Caco-2 (cell line): ENCODE measurements around the gene CDC16. TPM values are rescaled to one million over a fixed set of nuclear protein-coding genes. Genes with fewer than 3 reads are reported as not detected.
"Not testable (repeated sequence)": the region's sequence is repeated elsewhere in the genome, so short reads cannot be mapped to it uniquely, and the experiment has no call there.

Experiments
- BruUV-seq: library from RNA; stranded (reverse); fragments of 400-500 nt; replicated peaks from 2 replicates; lab custom pipeline; 2021; lab: Mats Ljungman, UMichigan
- CTCF ChIA-PET: fragments of 300-600 bp; sonication (Branson Sonifier 250); formaldehyde crosslinking; loops from one replicate; lab custom pipeline; 2022; ENCODE audit warnings: antibody characterized with exemption; lab: Charles Lee
- POLR2A ChIA-PET: fragments of 300-600 bp; sonication (Branson Sonifier 250); formaldehyde crosslinking; loops from one replicate; lab custom pipeline; 2022; ENCODE audit warnings: antibody characterized with exemption; lab: Charles Lee
- DNase-seq, 2 experiments: peaks; one replicate each; pipeline versions ENCODE4 v3.0.0 to v3.0.0-alpha.2; 2020 to 2022
- H3K27me3 ChIP-seq: replicated peaks from 2 replicates; pipeline ENCODE4 v1.6.0; 2011; ENCODE audit warnings: low read length; ENCODE audit not compliant: control insufficient read depth, insufficient read depth
- H3K36me3 ChIP-seq: 2 replicates; pipeline ENCODE4 v1.5.1; 2011; ENCODE audit warnings: low read length; ENCODE audit not compliant: control insufficient read depth, insufficient read depth
- H3K4me1 ChIP-seq: fragments of 250-450 bp; sonication (Bioruptor Pico); 2 replicates; pipeline ENCODE4 v1.5.1; 2020; ENCODE audit warnings: mild to moderate bottlenecking
- H3K4me3 ChIP-seq: 2 replicates; pipeline ENCODE4 v1.5.1; 2011; ENCODE audit warnings: low read depth, mild to moderate bottlenecking, control low read depth, low read length
- H3K9me3 ChIP-seq: fragments of 250-450 bp; sonication (Bioruptor Pico); 2 replicates; pipeline ENCODE4 v1.5.1; 2020; ENCODE audit warnings: mild to moderate bottlenecking, moderate library complexity
- H3K27ac Mint-ChIP-seq: one replicate; pipeline ENCODE4 v1.8.0; 2022; ENCODE audit warnings: mixed read lengths; ENCODE audit not compliant: unreplicated experiment
- H3K27me3 Mint-ChIP-seq: one replicate; pipeline ENCODE4 v1.8.0; 2022; ENCODE audit warnings: mixed read lengths; ENCODE audit not compliant: insufficient read depth, unreplicated experiment
- H3K36me3 Mint-ChIP-seq: one replicate; pipeline ENCODE4 v1.8.0; 2022; ENCODE audit warnings: mild to moderate bottlenecking, mixed read lengths; ENCODE audit not compliant: insufficient read depth, unreplicated experiment
- H3K4me1 Mint-ChIP-seq: one replicate; pipeline ENCODE4 v1.8.0; 2022; ENCODE audit warnings: low read depth, mixed read lengths; ENCODE audit not compliant: unreplicated experiment
- H3K4me3 Mint-ChIP-seq: one replicate; pipeline ENCODE4 v1.8.0; 2022; ENCODE audit warnings: mild to moderate bottlenecking, moderate library complexity, mixed read lengths; ENCODE audit not compliant: unreplicated experiment
- H3K9me3 Mint-ChIP-seq: one replicate; pipeline ENCODE4 v1.8.0; 2022; ENCODE audit warnings: mixed read lengths; ENCODE audit not compliant: unreplicated experiment
- intact Hi-C: fragments of 100-400 bp; cut with micrococcal nuclease; formaldehyde crosslinking; loops from one replicate; pipeline ENCODE4 v1.10.0; 2022; ENCODE audit not compliant: unreplicated experiment
- total RNA-seq: library from RNA; stranded (reverse); gene quantifications from 2 replicates; pipeline ENCODE4 v1.2.3, GENCODE V29; 2022
- TF ChIP-seq, protein P1 (sequence below), 2 experiments: fragments of 200-600 bp in 1 of 2; IDR thresholded peaks; 1 replicate in 1 of 2; 2 replicates in 1 of 2; pipeline versions ENCODE4 v1.5.1 to v1.8.0; 2011 to 2022; ENCODE audit warnings: antibody characterized with exemption in 1 of 2, control low read depth in 1 of 2, inconsistent platforms in 1 of 2, low read depth in 1 of 2, low read length in 1 of 2, mild to moderate bottlenecking in 1 of 2, moderate library complexity in 1 of 2; ENCODE audit not compliant: insufficient read depth in 1 of 2, severe bottlenecking in 1 of 2, unreplicated experiment in 1 of 2

CDC16 gene
- total RNA-seq, 1 experiment from 2014 or later, result 80.5 TPM

DNA sequence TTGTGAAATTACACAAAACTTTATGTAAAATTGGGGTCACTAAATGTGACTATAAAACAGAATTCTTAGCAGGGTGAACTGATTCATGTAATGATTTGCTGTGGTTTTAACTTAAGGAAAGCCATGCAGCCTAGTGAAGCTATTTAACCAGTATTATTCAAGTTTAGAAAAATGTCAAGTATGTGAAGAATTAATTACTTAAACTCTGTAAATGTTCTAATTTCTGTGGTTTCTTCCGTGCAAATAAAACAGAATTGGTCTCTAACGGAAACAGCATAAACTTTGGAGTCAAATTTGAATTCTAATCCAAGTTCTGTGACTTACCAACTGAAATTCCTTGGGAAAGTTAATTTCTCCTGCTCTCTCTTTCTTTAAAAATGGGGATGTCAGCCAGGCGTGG is 13.3 kb downstream of the CDC16 start:
- no peaks in the 10 kb centered on the region for H3K27me3 Mint-ChIP-seq
- H3K27ac Mint-ChIP-seq, result no peak overlapping the region
- POLR2A ChIA-PET, result no interaction called here
- BruUV-seq, result no TSS peak
- peaks cover 68% of the 10 kb centered on the region for H3K36me3 Mint-ChIP-seq
- no peak overlapping the region for H3K4me3 Mint-ChIP-seq
- CTCF ChIA-PET, result no interaction called here
- Histone ChIP-seq H3K27me3 (no peaks in the 10 kb centered on the region), H3K36me3 (peaks cover 3% of the 10 kb centered on the region), H3K4me3 (no peak overlapping the region), H3K4me1 (no peaks in the 10 kb centered on the region), H3K9me3 (no peaks in the 10 kb centered on the region)
- intact Hi-C loops, result no loop called here
- no peaks in the 10 kb centered on the region for H3K4me1 Mint-ChIP-seq
- DNase-seq, result no peak
- TF ChIP-seq, protein P1, sequence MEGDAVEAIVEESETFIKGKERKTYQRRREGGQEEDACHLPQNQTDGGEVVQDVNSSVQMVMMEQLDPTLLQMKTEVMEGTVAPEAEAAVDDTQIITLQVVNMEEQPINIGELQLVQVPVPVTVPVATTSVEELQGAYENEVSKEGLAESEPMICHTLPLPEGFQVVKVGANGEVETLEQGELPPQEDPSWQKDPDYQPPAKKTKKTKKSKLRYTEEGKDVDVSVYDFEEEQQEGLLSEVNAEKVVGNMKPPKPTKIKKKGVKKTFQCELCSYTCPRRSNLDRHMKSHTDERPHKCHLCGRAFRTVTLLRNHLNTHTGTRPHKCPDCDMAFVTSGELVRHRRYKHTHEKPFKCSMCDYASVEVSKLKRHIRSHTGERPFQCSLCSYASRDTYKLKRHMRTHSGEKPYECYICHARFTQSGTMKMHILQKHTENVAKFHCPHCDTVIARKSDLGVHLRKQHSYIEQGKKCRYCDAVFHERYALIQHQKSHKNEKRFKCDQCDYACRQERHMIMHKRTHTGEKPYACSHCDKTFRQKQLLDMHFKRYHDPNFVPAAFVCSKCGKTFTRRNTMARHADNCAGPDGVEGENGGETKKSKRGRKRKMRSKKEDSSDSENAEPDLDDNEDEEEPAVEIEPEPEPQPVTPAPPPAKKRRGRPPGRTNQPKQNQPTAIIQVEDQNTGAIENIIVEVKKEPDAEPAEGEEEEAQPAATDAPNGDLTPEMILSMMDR (IDR thresholded peaks at IDR 0.05; ENCODE audit: insufficient read depth in 1 of 2, low read depth in 1 of 2, low read length in 1 of 2, severe bottlenecking in 1 of 2, unreplicated experiment in 1 of 2), result no peak
- no peaks in the 10 kb centered on the region for H3K9me3 Mint-ChIP-seq

DNA sequence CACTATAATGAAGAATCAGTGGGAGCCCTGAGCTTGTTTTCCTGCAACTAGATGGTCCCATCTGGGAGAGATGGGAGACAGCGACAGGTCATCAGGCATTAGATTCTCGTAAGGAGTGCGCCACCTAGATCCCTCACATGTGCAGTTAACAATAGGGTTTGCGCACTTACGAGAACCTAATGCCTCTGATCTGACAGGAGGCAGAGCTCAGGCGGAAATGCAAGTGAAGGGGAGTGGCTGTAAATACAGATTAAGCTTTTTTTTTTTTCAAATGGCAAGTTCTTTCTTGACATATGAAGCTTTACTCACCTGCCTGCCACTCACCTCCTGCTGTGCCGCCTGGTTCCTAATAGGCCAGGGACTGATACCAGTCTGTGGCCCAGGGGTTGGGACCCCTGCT is 14.4 kb downstream of the CDC16 start:
- Histone ChIP-seq H3K4me1 (no peaks in the 10 kb centered on the region), H3K4me3 (no peak overlapping the region), H3K27me3 (no peaks in the 10 kb centered on the region), H3K36me3 (peaks cover 3% of the 10 kb centered on the region), H3K9me3 (no peaks in the 10 kb centered on the region)
- H3K9me3 Mint-ChIP-seq, result no peaks in the 10 kb centered on the region
- no TSS peak for BruUV-seq
- DNase-seq, result no peak
- ChIA-PET CTCF (interaction anchor here (0.6 kb wide), 1 partner anchor 87 kb away, joined by 5 read pairs; no protein-coding TSS in a partner anchor), POLR2A (no interaction called here)
- H3K4me3 Mint-ChIP-seq, result no peak overlapping the region
- H3K4me1 Mint-ChIP-seq, result no peaks in the 10 kb centered on the region
- intact Hi-C loops, result no loop called here
- no peaks in the 10 kb centered on the region for H3K27me3 Mint-ChIP-seq
- TF ChIP-seq, protein P1 (IDR thresholded peaks at IDR 0.05; ENCODE audit: insufficient read depth in 1 of 2, low read depth in 1 of 2, low read length in 1 of 2, severe bottlenecking in 1 of 2, unreplicated experiment in 1 of 2), result no peak
- no peak overlapping the region for H3K27ac Mint-ChIP-seq
- H3K36me3 Mint-ChIP-seq, result peaks cover 68% of the 10 kb centered on the region

DNA sequence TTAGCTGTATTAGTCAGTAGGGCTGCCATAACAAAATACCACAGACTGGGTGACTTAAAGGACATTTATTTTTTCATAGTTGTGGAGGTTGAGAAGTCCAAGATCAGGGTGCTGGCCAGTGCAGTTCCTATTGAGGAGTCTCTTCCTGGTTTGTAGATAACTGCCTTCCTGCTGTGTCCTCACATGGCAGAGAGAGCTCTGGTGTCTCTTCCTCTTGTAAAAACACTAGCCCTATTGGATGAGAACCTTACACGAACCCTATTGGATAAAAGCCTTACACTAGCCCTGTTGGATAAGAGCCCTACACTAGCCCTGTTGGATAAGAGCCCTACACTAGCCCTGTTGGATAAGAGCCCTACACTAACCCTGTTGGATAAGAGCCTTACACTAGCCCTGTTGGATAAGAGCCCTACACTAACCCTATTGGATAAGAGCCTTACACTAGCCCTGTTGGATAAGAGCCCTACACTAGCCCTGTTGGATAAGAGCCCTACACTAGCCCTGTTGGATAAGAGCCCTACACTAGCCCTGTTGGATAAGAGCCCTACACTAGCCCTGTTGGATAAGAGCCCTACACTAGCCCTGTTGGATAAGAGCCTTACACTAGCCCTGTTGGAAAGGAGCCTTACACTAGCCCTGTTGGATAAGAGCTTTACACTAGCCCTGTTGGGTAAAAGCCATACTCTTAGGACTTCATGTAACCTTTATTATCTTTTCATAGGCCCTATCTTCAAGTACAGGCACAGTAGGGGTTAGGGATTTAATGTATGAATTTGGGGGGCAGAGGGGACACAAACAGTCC is 17.1 kb downstream of the CDC16 start:
- H3K27me3 Mint-ChIP-seq, DNase-seq, CTCF ChIA-PET, H3K36me3 ChIP-seq, H3K4me1 ChIP-seq, H3K4me3 Mint-ChIP-seq, H3K4me1 Mint-ChIP-seq, H3K9me3 ChIP-seq, H3K4me3 ChIP-seq, POLR2A ChIA-PET, H3K9me3 Mint-ChIP-seq, H3K27ac Mint-ChIP-seq, H3K27me3 ChIP-seq, BruUV-seq, intact Hi-C loops: not testable (repeated sequence)
- peaks cover 66% of the 10 kb centered on the region for H3K36me3 Mint-ChIP-seq
